OCI-LY3 (cell line): ENCODE measurements around the gene FLNC.

ENCODE experiments used
- EZH2phosphoT487 ChIP-seq: fragments of 200-600 bp; shearing (Covaris generic); IDR thresholded peaks from 2 replicates; pipeline ENCODE4 v1.6.1; 2018; ENCODE audit warnings: antibody characterized with exemption, mixed run types, low read depth
- TF ChIP-seq, protein P1 (sequence below): fragments of 200-600, 300-600 bp; sonication (generic); IDR thresholded peaks from 2 replicates; pipeline ENCODE4 v1.5.1; 2014; ENCODE audit warnings: antibody characterized with exemption, low read length, low read depth

DNA sequence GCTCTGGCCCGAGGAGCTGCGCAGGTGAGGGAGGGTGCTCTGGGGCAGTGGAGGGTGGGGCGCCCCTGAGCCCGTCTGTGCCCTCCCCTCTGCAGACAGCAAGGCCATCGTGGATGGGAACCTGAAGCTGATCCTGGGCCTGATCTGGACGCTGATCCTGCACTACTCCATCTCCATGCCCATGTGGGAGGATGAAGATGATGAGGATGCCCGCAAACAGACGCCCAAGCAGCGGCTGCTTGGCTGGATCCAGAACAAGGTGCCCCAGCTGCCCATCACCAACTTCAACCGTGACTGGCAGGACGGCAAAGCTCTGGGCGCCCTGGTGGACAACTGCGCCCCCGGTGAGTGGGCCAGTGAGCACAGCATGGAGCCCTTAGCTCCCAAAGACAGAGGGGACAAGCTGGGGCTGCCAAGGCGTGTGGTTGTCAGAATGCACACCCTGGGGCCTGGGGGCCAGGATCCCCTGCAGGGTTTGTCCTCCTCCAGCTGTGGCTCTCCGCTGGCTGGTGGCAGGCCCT lies 5.1 kb downstream of the FLNC start:
- TF ChIP-seq, protein P1, sequence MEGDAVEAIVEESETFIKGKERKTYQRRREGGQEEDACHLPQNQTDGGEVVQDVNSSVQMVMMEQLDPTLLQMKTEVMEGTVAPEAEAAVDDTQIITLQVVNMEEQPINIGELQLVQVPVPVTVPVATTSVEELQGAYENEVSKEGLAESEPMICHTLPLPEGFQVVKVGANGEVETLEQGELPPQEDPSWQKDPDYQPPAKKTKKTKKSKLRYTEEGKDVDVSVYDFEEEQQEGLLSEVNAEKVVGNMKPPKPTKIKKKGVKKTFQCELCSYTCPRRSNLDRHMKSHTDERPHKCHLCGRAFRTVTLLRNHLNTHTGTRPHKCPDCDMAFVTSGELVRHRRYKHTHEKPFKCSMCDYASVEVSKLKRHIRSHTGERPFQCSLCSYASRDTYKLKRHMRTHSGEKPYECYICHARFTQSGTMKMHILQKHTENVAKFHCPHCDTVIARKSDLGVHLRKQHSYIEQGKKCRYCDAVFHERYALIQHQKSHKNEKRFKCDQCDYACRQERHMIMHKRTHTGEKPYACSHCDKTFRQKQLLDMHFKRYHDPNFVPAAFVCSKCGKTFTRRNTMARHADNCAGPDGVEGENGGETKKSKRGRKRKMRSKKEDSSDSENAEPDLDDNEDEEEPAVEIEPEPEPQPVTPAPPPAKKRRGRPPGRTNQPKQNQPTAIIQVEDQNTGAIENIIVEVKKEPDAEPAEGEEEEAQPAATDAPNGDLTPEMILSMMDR = no peak
- no peak for TF ChIP-seq EZH2phosphoT487
